ENCODE results near the gene FHIP1A.

Gene FHIP1A

DNA sequence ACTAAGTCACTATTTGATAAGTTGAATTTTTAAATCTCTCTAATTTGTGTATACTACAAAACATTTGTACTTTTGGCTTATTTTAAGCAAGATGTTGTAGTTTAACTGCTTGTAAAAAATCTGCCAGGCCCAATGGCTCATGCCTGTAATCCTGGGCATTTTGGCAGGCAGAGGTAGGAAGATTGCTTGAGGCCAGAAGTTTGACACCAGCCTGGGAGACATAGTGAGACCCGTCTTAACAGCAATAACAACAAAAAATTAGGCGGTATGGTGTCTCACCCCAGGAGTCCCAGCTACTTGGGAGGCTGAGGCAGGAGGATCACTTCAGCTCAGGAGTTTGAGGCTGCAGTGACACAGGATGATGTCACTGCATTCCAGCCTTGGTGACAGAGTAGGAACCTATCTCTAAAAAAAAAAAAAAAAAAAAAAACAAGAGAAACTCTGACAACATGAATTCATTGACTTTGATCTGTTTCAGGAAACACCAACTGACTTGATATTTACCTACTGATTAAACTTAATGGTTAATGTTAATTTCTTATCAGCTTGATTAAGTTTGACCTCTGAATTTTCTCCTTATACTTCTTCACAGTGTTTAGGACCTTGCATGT lies 8.9 kb downstream of the FHIP1A start:
- ChIA-PET CTCF (interaction anchor here (0.7 kb wide), 1 partner anchor 291 kb away, joined by 7 read pairs; no protein-coding TSS in a partner anchor), POLR2A (interaction anchor here (0.7 kb wide), 1 partner anchor 192 kb away, joined by 3 read pairs; no protein-coding TSS in a partner anchor)
- TF ChIP-seq, protein P1, sequence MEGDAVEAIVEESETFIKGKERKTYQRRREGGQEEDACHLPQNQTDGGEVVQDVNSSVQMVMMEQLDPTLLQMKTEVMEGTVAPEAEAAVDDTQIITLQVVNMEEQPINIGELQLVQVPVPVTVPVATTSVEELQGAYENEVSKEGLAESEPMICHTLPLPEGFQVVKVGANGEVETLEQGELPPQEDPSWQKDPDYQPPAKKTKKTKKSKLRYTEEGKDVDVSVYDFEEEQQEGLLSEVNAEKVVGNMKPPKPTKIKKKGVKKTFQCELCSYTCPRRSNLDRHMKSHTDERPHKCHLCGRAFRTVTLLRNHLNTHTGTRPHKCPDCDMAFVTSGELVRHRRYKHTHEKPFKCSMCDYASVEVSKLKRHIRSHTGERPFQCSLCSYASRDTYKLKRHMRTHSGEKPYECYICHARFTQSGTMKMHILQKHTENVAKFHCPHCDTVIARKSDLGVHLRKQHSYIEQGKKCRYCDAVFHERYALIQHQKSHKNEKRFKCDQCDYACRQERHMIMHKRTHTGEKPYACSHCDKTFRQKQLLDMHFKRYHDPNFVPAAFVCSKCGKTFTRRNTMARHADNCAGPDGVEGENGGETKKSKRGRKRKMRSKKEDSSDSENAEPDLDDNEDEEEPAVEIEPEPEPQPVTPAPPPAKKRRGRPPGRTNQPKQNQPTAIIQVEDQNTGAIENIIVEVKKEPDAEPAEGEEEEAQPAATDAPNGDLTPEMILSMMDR (IDR thresholded peaks at IDR 0.05; ENCODE audit: insufficient read depth, low read length, missing control alignments), result no peak

DNA sequence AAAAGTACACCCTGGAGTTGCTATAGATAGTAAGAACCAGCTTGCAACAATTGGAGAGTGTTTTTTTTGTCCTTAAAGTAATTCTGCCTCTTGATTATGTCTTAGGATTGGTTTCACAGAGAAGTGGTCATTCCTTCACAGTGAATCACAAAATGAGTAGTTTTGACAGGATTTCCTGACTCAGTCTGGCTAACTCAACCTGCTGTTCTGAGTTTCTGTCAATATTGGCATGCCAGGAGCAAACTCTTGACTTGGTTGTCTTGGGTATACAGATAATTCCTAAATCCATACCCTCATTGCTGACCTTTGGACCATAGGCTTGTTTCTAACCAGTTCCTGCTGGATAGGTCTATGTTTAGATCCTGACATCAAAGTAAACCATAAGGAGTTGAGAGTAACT lies 9.4 kb downstream of the FHIP1A start:
- POLR2A ChIA-PET, result interaction anchor here (0.7 kb wide), 1 partner anchor 192 kb away, joined by 3 read pairs; no protein-coding TSS in a partner anchor
- CTCF ChIA-PET, result interaction anchor here (0.7 kb wide), 1 partner anchor 291 kb away, joined by 7 read pairs; no protein-coding TSS in a partner anchor
- H3K4me3 ChIP-seq (ENCODE audit: low read depth, low read length), result no peak overlapping the region
- peak; percentile 54 for DNase-seq (ENCODE audit: low read depth, low spot score)
- TF ChIP-seq, protein P1 (IDR thresholded peaks at IDR 0.05; ENCODE audit: insufficient read depth, low read length, missing control alignments), result no peak

More for the DNA sequence above, 8.9 kb downstream of the FHIP1A start:
- no peak overlapping the region for H3K4me3 ChIP-seq (ENCODE audit: low read depth, low read length)
- DNase-seq (ENCODE audit: low read depth, low spot score), result no peak

DNA sequence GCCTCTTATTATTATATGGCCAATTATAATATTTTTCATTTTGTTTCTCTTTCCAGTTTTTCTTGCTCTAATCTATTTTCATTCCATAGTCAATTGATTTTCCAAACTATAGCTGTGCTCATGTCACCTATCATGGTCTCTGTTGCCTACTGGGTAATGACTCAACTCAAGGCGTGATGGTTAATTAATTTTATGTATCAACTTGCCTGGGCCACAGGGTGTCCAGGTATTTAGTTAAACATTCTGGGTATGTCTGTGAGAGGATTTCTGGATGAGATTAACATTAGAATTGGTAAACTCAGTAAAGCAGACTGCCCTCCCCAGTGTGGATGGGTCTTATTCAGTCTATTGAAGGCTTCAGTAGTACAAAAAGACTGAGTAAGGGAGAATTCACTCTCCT lies 9.9 kb downstream of the FHIP1A start:
- no peak overlapping the region for H3K4me3 ChIP-seq (ENCODE audit: low read depth, low read length)
- ChIA-PET POLR2A (no interaction called here), CTCF (no interaction called here)
- no peak for DNase-seq (ENCODE audit: low read depth, low spot score)
- TF ChIP-seq, protein P1 (IDR thresholded peaks at IDR 0.05; ENCODE audit: insufficient read depth, low read length, missing control alignments), result no peak

DNA sequence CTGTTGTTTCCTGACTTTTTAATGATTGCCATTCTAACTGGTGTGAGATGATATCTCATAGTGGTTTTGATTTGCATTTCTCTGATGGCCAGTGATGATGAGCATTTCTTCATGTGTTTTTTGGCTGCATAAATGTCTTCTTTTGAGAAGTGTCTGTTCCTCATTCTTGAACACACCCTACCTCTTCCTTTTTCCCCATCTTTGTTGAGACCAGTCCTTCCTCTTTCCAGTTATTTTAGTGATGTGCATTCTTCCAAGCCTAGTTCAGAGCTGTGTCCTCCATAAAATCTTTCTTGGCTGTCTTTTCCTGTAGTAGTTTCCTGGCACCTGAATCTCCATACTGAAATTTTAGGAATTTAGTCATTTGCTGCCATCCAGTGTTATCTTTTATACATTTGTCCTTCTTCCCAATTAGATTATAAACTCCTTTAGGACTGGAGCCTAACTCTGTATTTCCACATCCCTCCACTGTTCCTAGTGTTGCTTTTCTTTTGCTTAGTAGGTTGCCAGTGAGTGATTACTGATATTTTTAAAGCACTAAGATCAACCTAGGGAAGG lies 11.4 kb downstream of the FHIP1A start:
- TF ChIP-seq, protein P1 (IDR thresholded peaks at IDR 0.05; ENCODE audit: insufficient read depth, low read length, missing control alignments), result no peak
- ChIA-PET CTCF (interaction anchor here (1.2 to 1.4 kb wide), 3 partner anchors 96 to 304 kb away, joined by 3 to 4 read pairs (median 3); no protein-coding TSS in a partner anchor), POLR2A (no interaction called here)
- no peak overlapping the region for H3K4me3 ChIP-seq (ENCODE audit: low read depth, low read length)
- DNase-seq (ENCODE audit: low read depth, low spot score), result no peak

DNA sequence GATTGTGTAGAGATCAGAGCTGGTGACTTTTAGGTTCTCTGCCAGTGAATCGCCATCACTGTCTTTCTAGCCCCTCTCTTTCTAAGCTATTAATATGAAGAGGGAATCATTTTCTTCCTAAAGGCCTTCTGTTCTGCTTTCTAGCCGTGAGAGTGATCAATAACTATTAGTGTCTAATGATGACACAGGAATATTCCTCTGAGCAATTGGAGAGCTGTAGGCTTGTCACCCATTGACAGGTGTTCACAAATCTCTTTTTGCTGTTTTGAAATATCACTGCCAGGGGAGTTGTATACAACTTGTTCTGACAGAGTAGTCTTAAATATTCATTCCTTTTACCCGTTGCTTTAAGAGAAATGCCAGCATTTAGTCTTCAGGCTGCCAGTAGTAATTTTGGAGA lies 13.9 kb downstream of the FHIP1A start:
- ChIA-PET CTCF (interaction anchor here (1.0 kb wide), 1 partner anchor 11 kb away, joined by 3 read pairs; no protein-coding TSS in a partner anchor), POLR2A (no interaction called here)
- DNase-seq (ENCODE audit: low read depth, low spot score), result no peak
- TF ChIP-seq, protein P1 (IDR thresholded peaks at IDR 0.05; ENCODE audit: insufficient read depth, low read length, missing control alignments), result no peak
- no peak overlapping the region for H3K4me3 ChIP-seq (ENCODE audit: low read depth, low read length)

DNA sequence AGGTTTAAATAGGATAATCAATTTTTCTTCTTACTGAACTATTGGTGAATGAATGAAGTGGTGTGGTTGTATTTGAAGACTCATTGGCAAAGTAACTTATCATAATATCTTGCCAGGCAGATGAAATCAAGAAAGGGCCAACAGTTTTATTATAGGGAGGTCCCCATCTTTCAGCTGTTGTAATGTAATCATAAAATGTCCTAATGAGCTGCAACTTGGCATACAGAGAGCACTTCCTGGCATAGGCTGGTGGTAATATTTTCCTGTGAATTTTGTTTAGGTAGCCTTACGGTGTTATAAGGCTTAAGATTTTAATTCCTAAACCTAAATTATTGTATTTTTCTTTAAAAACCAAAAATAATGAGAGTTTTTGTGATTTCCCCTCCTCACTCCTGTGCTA lies 17.5 kb downstream of the FHIP1A start:
- no peak overlapping the region for H3K4me3 ChIP-seq (ENCODE audit: low read depth, low read length)
- TF ChIP-seq, protein P1 (IDR thresholded peaks at IDR 0.05; ENCODE audit: insufficient read depth, low read length, missing control alignments), result no peak
- no peak for DNase-seq (ENCODE audit: low read depth, low spot score)
- ChIA-PET POLR2A (no interaction called here), CTCF (no interaction called here)
